H1 (cell line): ENCODE measurements around the gene OR13G1.

ENCODE experiments used
- ASH2L ChIP-seq: fragments of 200-600, 300-600 bp; sonication (generic); IDR thresholded peaks from one replicate; pipeline ENCODE4 v1.7.1; 2017; ENCODE audit warnings: low read length
- CEBPB ChIP-seq: IDR thresholded peaks from 2 replicates; pipeline ENCODE4 v1.6.1; 2012; ENCODE audit warnings: low read depth, low read length
- CHD2 ChIP-seq: IDR thresholded peaks from 2 replicates; pipeline ENCODE4 v1.6.1; 2012; ENCODE audit warnings: low read length, improper control_type of control experiment
- CTCF ChIP-seq, 3 experiments: IDR thresholded peaks; 1 replicate in 2 of 3; 2 replicates in 1 of 3; pipeline versions ENCODE4 v1.5.1 to v1.6.1; 2011; ENCODE audit warnings: low read length in 3 of 3, mild to moderate bottlenecking in 3 of 3, inconsistent platforms in 2 of 3, low read depth in 1 of 3, moderate library complexity in 1 of 3; ENCODE audit not compliant: insufficient read depth in 1 of 3; ENCODE audit errors: control extremely low read depth in 1 of 3
- JUND ChIP-seq: IDR thresholded peaks from 2 replicates; pipeline ENCODE4 v1.6.1; 2011; ENCODE audit warnings: mild to moderate bottlenecking, improper control_type of control experiment, low read length
- MAFK ChIP-seq: IDR thresholded peaks from 2 replicates; pipeline ENCODE4 v1.6.1; 2012; ENCODE audit warnings: low read depth, mild to moderate bottlenecking, improper control_type of control experiment, low read length
- NRF1 ChIP-seq: IDR thresholded peaks from 2 replicates; pipeline ENCODE4 v1.6.1; 2011; ENCODE audit warnings: mild to moderate bottlenecking, low read depth, low read length, improper control_type of control experiment
- POLR2A ChIP-seq, 2 experiments: IDR thresholded peaks; 1 replicate in 1 of 2; 2 replicates in 1 of 2; pipeline ENCODE4 v1.6.1; 2011; ENCODE audit warnings: low read depth in 2 of 2, low read length in 2 of 2, mild to moderate bottlenecking in 2 of 2; ENCODE audit errors: control extremely low read depth in 1 of 2
- RAD21 ChIP-seq, 2 experiments: IDR thresholded peaks in 1 of 2; conservative IDR thresholded peaks in 1 of 2; 2 replicates each; pipeline ENCODE4 v1.6.1; 2011; ENCODE audit warnings: low read depth in 2 of 2, low read length in 2 of 2, improper control_type of control experiment in 1 of 2, inconsistent platforms in 1 of 2, mild to moderate bottlenecking in 1 of 2, moderate library complexity in 1 of 2
- RXRA ChIP-seq: IDR thresholded peaks from 2 replicates; pipeline ENCODE4 v1.6.1; 2011; ENCODE audit warnings: low read depth, mild to moderate bottlenecking, low read length, moderate library complexity; ENCODE audit not compliant: insufficient read depth
- SUZ12 ChIP-seq: fragments of 200-600 bp; sonication (generic); IDR thresholded peaks from 2 replicates; pipeline ENCODE4 v1.6.1; 2012; ENCODE audit warnings: mild to moderate bottlenecking, inconsistent platforms, low read length, moderate library complexity, mixed read lengths
- TAF1 ChIP-seq: IDR thresholded peaks from 2 replicates; pipeline ENCODE4 v1.6.1; 2011; ENCODE audit warnings: mild to moderate bottlenecking, low read depth, low read length
- TF ChIP-seq, protein P1 (sequence below): IDR thresholded peaks from 2 replicates; pipeline ENCODE4 v1.6.1; 2012; ENCODE audit warnings: inconsistent platforms

- no peak for TF ChIP-seq CTCF (IDR thresholded peaks at IDR 0.05; ENCODE audit: control extremely low read depth in 1 of 3, insufficient read depth in 1 of 3, low read depth in 1 of 3, low read length in 3 of 3)
- TF ChIP-seq CEBPB, result no peak
- TF ChIP-seq CHD2, result no peak
- no peak for TF ChIP-seq POLR2A (IDR thresholded peaks at IDR 0.05; ENCODE audit: control extremely low read depth in 1 of 2, low read depth in 2 of 2, low read length in 2 of 2)
- TF ChIP-seq ASH2L, result no peak
- TF ChIP-seq MAFK, result no peak
- TF ChIP-seq JUND, result no peak
- TF ChIP-seq RXRA, result no peak
- no peak for TF ChIP-seq SUZ12
- no peak for TF ChIP-seq NRF1
- TF ChIP-seq, protein P1, sequence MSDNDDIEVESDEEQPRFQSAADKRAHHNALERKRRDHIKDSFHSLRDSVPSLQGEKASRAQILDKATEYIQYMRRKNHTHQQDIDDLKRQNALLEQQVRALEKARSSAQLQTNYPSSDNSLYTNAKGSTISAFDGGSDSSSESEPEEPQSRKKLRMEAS, result no peak
- no peak for TF ChIP-seq TAF1
- TF ChIP-seq RAD21 (IDR thresholded peaks at IDR 0.05 in 1 of 2, conservative IDR thresholded peaks at IDR 0.05 in 1 of 2; ENCODE audit: low read depth in 2 of 2, low read length in 2 of 2), result no peak
Observed at GRCh38 chr1:247656221-247656875, 23.2 kb downstream of the OR13G1 start.
